ENCODE results near the gene HOXB13. TPM values are rescaled to one million over a fixed set of nuclear protein-coding genes. Genes with fewer than 3 reads are reported as not detected.

Gene HOXB13
- not detected for total RNA-seq

DNA sequence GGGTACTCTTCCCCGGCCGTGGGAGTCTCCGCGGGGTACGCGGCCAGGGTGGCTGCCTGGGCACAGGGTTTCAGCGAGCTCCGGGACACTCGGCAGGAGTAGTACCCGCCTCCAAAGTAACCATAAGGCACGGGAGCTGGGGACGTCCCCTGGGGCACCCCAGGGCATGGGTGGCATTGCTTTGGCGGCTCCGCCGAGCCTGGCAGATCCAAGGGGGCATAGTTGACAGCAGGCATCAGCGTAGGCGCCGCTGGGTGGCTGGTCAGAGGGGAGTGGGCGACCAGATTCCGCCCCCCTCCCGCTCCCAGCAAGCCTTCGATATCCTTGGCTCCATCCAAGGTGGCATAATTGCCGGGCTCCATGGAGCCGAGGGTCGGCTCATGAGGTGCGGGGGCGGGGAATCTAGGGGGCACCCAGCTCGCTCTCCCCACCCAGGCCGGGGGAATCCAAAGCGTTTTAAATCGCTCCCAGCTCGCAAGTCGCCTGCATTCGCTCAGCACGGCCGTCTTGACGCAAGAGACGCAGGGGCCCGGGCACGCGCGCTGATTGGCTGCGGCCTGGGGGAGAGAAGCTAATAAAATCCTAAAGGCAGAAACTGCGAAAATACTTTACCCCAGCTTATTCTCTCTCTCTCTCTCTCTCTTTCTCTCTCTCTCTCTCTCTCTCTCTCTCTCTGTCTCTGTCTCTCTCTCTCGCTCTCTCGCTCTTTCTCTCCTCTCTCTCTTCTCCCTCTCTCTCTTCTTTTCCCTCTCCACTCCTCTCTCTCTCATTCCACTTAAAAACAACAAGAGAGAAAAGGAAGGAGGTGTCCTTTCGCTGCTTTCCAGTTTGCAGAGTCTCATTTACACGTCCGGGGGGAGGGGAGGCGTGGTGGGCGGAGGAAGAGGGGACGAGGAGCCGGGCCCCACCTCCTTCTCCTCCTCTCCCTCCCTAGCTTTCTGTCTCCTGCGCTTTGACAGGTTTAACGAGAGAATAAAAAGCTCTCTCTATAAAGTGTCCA, at the start of gene HOXB13:
TSS of gene HOXB13 (minus strand) at position 519 of the 1,000 bp plus-strand sequence. CDS start at position 362, 157 bp downstream.
- intact Hi-C loops (cut with DNase I), result loop anchor here (10.0 kb wide), 1 partner anchor 266 kb away; the partner anchor contains the start of gene IGF2BP1
- ATAC-seq (no peak), DNase-seq (ENCODE audit: low spot score) (no peak)

GRCh38 chr17:48776602-48777001, 48.1 kb upstream of the HOXB13 start:
- DNase-seq (ENCODE audit: low spot score) (no peak), ATAC-seq (no peak)
- intact Hi-C loops (cut with DNase I), result no loop called here

DNA sequence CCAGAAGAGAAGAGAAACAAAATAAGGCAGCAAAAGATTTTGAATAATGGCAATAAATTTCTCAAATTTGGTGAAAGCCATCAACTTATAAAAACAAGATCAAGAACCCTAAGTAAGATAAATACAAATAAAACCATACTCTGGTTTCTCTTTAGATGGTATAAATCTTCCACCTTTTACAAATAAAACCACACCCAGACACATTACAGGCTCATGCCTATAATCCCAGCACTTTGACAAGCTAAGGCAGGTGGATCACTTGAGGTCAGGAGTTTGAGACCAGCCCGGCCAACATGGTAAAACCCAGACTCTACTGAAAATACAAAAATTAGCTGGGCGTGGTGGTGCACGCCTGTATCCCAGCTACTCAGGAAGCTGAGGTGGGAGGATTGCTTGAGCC, 44.7 kb upstream of the HOXB13 start:
- DNase-seq (ENCODE audit: low spot score), result no peak
- no peak for ATAC-seq
- intact Hi-C loops (cut with DNase I), result no loop called here

DNA sequence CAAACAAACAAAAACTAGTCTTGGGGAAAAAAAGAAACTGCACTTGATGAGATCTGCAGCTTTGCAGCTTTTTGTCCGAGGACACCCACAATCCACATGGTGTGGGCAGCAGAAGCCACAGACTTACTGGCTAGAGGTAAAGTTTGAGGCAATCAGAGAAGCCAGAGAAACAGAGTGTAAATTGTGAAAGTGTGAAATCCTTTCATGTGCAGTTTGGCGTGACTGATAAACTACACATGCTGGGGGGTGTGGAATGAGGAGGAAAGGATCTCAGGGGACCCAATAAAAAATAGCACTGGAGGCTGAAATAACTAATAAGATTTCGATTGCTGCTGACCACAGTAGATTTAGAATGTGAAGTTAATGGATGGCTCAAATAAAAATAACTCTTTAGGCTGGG, 42.4 kb upstream of the HOXB13 start:
- intact Hi-C loops (cut with DNase I), result no loop called here
- ATAC-seq, result no peak
- no peak for DNase-seq (ENCODE audit: low spot score)

DNA sequence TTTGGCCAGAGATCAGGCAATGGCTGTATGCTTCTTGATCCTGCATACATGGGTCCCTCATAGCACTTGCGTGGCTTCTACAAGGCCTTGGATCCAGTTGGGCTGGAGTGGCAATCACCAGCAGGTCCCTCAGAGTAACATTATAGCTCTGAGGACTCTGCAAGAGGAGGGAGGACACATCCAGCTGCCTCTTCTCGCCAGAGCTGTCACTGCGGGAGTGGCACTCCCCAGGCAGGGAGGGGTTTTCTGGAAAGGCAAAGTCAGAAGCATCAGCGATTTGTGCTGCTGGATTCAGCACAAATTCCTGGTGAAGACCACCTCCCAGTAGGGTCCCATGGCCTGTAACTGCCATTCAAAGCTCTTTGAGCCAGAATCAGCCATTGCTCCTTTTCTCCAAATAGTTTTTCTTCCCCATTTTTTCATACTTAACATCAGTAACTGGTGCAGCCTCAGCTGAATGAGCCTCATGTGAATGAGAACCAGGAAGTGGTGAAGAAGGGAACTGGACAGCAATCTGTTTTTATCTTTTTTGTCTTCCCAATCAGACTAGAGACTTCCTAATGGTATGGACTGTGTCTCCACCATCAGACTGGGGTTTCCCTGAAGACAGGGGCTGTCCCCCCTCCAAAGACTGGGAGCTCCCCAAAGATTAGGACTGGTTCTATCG, 40.6 kb upstream of the HOXB13 start:
- ATAC-seq, result no peak
- intact Hi-C loops (cut with DNase I), result no loop called here
- DNase-seq (ENCODE audit: low spot score), result no peak

- DNase-seq (ENCODE audit: low spot score) (no peak), ATAC-seq (no peak)
- intact Hi-C loops (cut with DNase I), result no loop called here
These were observed 38.8 kb upstream of the HOXB13 start for GRCh38 chr17:48767263-48767774.

DNA sequence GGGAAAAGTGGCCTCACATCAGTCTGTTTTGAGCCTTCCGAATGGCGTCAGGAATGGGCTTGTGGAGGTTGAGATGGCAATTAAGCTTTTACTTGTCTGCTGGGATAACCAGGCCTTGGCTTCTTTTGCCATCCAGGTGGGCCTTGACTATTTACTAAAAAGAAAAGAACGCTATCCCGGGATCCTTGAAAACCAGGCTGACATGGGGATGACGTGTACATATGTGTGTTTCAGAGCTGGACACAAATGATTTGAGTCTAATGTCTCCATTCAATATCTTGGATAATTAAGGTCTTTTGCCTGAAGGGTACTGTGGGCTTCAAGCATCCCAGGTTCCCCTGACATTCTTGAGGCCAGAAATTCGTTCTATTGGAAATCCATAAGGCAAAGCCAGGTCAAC, 32.6 kb upstream of the HOXB13 start:
- DNase-seq (ENCODE audit: low spot score), result no peak
- ATAC-seq, result no peak
- intact Hi-C loops (cut with DNase I), result no loop called here

GRCh38 chr17:48760411-48760810, 31.9 kb upstream of the HOXB13 start:
- intact Hi-C loops (cut with DNase I), result no loop called here
- DNase-seq (ENCODE audit: low spot score) (no peak), ATAC-seq (no peak)

DNA sequence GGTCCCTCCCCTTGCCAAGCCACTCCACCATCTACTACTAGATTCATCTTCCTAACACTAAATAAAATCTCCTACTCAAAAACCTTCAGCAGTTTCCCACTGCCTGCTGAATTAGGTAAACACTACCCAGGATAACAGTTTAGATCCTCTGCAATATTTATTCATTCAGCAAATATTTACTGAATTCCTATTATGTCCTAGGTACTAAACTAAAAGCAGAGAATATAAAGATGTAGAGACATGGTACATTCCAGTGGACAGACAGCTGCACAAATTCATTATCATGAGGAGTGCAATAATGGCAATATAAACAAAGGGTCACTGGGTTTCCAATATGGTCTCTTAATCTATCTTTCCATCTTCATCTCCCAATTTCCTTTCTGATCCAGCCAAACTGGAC, 30.7 kb upstream of the HOXB13 start:
- intact Hi-C loops (cut with DNase I), result no loop called here
- DNase-seq (ENCODE audit: low spot score), result no peak
- no peak for ATAC-seq

- DNase-seq (ENCODE audit: low spot score), result no peak
- intact Hi-C loops (cut with DNase I), result no loop called here
These were observed 29.0 kb upstream of the HOXB13 start for GRCh38 chr17:48757524-48757961.

GRCh38 chr17:48756830-48757251, 28.3 kb upstream of the HOXB13 start:
- no peak for DNase-seq (ENCODE audit: low spot score)
- intact Hi-C loops (cut with DNase I), result no loop called here
- ATAC-seq, result no peak

More at GRCh38 chr17:48757524-48757961, 29.0 kb upstream of the HOXB13 start:
- no peak for ATAC-seq

DNA sequence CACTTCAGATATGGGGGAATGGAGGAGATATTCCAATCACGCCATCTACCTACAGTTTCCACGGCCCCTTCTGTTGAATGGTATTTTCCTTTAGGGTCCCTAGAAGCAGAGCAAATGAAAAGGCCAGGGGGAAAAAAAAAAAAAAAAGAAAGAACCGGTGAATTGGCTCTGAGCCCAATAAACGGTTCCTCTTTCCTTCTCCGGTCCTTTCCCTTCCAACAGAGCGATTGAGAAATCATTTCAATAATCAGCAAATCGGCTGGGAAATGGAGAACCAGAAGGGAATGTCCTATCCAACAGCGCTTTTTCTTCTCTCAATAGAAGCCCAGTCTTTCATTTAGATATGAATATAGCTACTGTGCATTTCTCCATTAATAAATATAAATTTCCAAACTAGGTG, 26.8 kb upstream of the HOXB13 start:
- no peak for ATAC-seq
- intact Hi-C loops (cut with DNase I), result no loop called here
- DNase-seq (ENCODE audit: low spot score), result no peak

GRCh38 chr17:48754500-48755261, 26.1 kb upstream of the HOXB13 start:
- DNase-seq (ENCODE audit: low spot score), result no peak
- intact Hi-C loops (cut with DNase I), result no loop called here
- no peak for ATAC-seq

DNA sequence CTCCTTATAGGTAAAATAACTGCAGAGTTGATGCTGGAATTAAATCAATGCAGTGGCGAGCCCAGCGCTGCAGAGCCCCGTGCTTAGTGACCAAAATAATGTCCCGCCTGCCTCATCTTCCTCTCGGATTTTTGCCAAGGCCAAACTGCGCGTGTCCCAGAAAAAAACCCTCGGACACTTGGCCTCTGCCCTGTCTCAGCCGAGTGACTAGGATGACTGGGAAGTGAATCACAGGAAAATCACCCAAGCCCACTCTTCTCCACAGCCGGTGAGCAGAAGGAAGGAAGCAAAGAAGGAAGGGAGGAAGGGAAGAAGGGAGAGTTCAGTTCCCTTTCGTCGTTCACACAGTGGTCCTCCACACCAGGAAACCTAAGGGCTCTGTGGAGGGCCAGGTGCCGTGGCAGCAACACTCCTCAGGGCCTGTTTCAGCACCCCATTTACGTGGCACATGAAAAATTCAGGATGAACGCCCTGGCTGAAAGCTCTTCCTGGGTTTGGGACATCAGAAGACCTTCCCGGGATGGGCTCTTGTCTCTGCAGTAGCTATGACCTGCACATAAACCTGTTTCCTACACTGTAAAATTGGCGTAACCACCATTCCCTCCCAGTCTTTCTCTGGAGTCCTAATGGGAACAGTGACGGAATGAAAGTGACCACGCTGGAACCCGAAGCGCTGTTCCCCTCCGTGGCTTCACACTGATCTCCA, 25.4 kb upstream of the HOXB13 start:
- intact Hi-C loops (cut with DNase I), result no loop called here
- ATAC-seq, result no peak

GRCh38 chr17:48752399-48753288, 24.1 kb upstream of the HOXB13 start:
- ATAC-seq, result no peak
- intact Hi-C loops (cut with DNase I), result no loop called here
- no peak for DNase-seq (ENCODE audit: low spot score)

More for the DNA sequence above, 25.4 kb upstream of the HOXB13 start:
- DNase-seq (ENCODE audit: low spot score), result no peak

- DNase-seq (ENCODE audit: low spot score) (no peak), ATAC-seq (no peak)
- intact Hi-C loops (cut with DNase I), result no loop called here
These were observed 23.3 kb upstream of the HOXB13 start for GRCh38 chr17:48751733-48752398.

GRCh38 chr17:48751172-48751571, 22.6 kb upstream of the HOXB13 start:
- intact Hi-C loops (cut with DNase I), result no loop called here
- no peak for DNase-seq (ENCODE audit: low spot score)
- ATAC-seq, result no peak

Data from sciatic nerve (tissue), 2 donors.